ENCODE data around the gene RPS6KA1. TPM values are rescaled to one million over a fixed set of nuclear protein-coding genes. Genes with fewer than 3 reads are reported as not detected.

Gene RPS6KA1
- total RNA-seq, 2 experiments from 2014 or later, result 29.1 to 29.6 TPM

- ATAC-seq (ENCODE audit: poor library complexity) (no peak), DNase-seq (no peak)
- TF ChIP-seq CTCF (IDR thresholded peaks at IDR 0.05), result no peak
- Histone ChIP-seq H3K36me3 (ENCODE audit: insufficient read depth, low read length) (no peaks in the 10 kb centered on the region), H3K9me3 (ENCODE audit: control insufficient read depth in 1 of 2, insufficient read depth in 1 of 2, low read length in 2 of 2) (no peaks in the 10 kb centered on the region), H3K4me1 (ENCODE audit: insufficient read depth, low read length) (no peaks in the 10 kb centered on the region), H3K4me3 (ENCODE audit: low read length) (no peak overlapping the region), H3K27ac (ENCODE audit: low read depth in 1 of 2, low read length in 2 of 2) (no peak overlapping the region), H3K27me3 (ENCODE audit: control insufficient read depth in 1 of 2, insufficient read depth in 2 of 2, low read length in 2 of 2) (no peaks in the 10 kb centered on the region)
- Mint-ChIP-seq H3K9me3 (no peaks in the 10 kb centered on the region), H3K4me3 (no peak overlapping the region), H3K27me3 (no peaks in the 10 kb centered on the region), H3K36me3 (ENCODE audit: low read depth) (no peaks in the 10 kb centered on the region), H3K27ac (no peak overlapping the region), H3K4me1 (ENCODE audit: low read depth) (no peaks in the 10 kb centered on the region)
- POLR2A ChIA-PET, result interaction anchor here (1.8 kb wide), 1 partner anchor 11 kb away, joined by 9 read pairs; no protein-coding TSS in a partner anchor
- CTCF ChIA-PET, result no interaction called here
- intact Hi-C loops (cut with DNase I, micrococcal nuclease), result no loop called here
Measured at GRCh38 chr1:26490155-26490554, 39.4 kb upstream of the RPS6KA1 start.

GRCh38 chr1:26493267-26493666 is 36.3 kb upstream of the RPS6KA1 start:
- H3K4me1 Mint-ChIP-seq (ENCODE audit: low read depth), result no peaks in the 10 kb centered on the region
- no peaks in the 10 kb centered on the region for H3K27me3 Mint-ChIP-seq
- no peak overlapping the region for H3K4me3 Mint-ChIP-seq

GRCh38 chr1:26493938-26494337 is 35.6 kb upstream of the RPS6KA1 start:
- Mint-ChIP-seq H3K4me1 (ENCODE audit: low read depth) (no peaks in the 10 kb centered on the region), H3K27me3 (no peaks in the 10 kb centered on the region), H3K9me3 (no peaks in the 10 kb centered on the region), H3K4me3 (no peak overlapping the region), H3K36me3 (ENCODE audit: low read depth) (no peaks in the 10 kb centered on the region), H3K27ac (no peak overlapping the region)
- ChIA-PET CTCF (no interaction called here), POLR2A (no interaction called here)
- Histone ChIP-seq H3K9me3 (ENCODE audit: control insufficient read depth in 1 of 2, insufficient read depth in 1 of 2, low read length in 2 of 2) (no peaks in the 10 kb centered on the region), H3K27ac (ENCODE audit: low read depth in 1 of 2, low read length in 2 of 2) (no peak overlapping the region), H3K4me1 (ENCODE audit: insufficient read depth, low read length) (no peaks in the 10 kb centered on the region), H3K36me3 (ENCODE audit: insufficient read depth, low read length) (no peaks in the 10 kb centered on the region), H3K27me3 (ENCODE audit: control insufficient read depth in 1 of 2, insufficient read depth in 2 of 2, low read length in 2 of 2) (no peaks in the 10 kb centered on the region), H3K4me3 (ENCODE audit: low read length) (no peak overlapping the region)
- intact Hi-C loops (cut with DNase I, micrococcal nuclease), result no loop called here
- DNase-seq, result no peak
- TF ChIP-seq CTCF (IDR thresholded peaks at IDR 0.05), result no peak
- ATAC-seq (ENCODE audit: poor library complexity), result no peak

More at GRCh38 chr1:26493267-26493666, 36.3 kb upstream of the RPS6KA1 start:
- DNase-seq (no peak), ATAC-seq (ENCODE audit: poor library complexity) (no peak)
- Histone ChIP-seq H3K4me1 (ENCODE audit: insufficient read depth, low read length) (no peaks in the 10 kb centered on the region), H3K27me3 (ENCODE audit: control insufficient read depth in 1 of 2, insufficient read depth in 2 of 2, low read length in 2 of 2) (no peaks in the 10 kb centered on the region), H3K9me3 (ENCODE audit: control insufficient read depth in 1 of 2, insufficient read depth in 1 of 2, low read length in 2 of 2) (no peaks in the 10 kb centered on the region), H3K36me3 (ENCODE audit: insufficient read depth, low read length) (no peaks in the 10 kb centered on the region), H3K27ac (ENCODE audit: low read depth in 1 of 2, low read length in 2 of 2) (no peak overlapping the region), H3K4me3 (ENCODE audit: low read length) (no peak overlapping the region)
- no peaks in the 10 kb centered on the region for H3K36me3 Mint-ChIP-seq (ENCODE audit: low read depth)
- no peak for TF ChIP-seq CTCF (IDR thresholded peaks at IDR 0.05)
- H3K9me3 Mint-ChIP-seq, result no peaks in the 10 kb centered on the region
- CTCF ChIA-PET, result no interaction called here
- no peak overlapping the region for H3K27ac Mint-ChIP-seq
- intact Hi-C loops (cut with DNase I, micrococcal nuclease), result no loop called here
- POLR2A ChIA-PET, result no interaction called here

Data from CD4-positive, alpha-beta T cell (primary cell).